Uterus (tissue), 2 donors: ENCODE results near the gene NUDT21.

Experiments
- CTCF ChIP-seq, 4 experiments: fragments of 200-600 bp in 2 of 4; fragments of 450-650 bp in 2 of 4; sonication (generic) in 2 of 4; IDR thresholded peaks; one replicate each; pipeline ENCODE4 v1.5.1; 2016 to 2019; ENCODE audit warnings: antibody characterized with exemption in 4 of 4, mild to moderate bottlenecking in 2 of 4, moderate library complexity in 1 of 4
- POLR2A ChIP-seq, 2 donors: fragments of 450-650 bp; IDR thresholded peaks; one replicate each; pipeline ENCODE4 v1.6.1; 2016; ENCODE audit warnings: antibody characterized with exemption in 2 of 2, mild to moderate bottlenecking in 1 of 2, moderate library complexity in 1 of 2

DNA sequence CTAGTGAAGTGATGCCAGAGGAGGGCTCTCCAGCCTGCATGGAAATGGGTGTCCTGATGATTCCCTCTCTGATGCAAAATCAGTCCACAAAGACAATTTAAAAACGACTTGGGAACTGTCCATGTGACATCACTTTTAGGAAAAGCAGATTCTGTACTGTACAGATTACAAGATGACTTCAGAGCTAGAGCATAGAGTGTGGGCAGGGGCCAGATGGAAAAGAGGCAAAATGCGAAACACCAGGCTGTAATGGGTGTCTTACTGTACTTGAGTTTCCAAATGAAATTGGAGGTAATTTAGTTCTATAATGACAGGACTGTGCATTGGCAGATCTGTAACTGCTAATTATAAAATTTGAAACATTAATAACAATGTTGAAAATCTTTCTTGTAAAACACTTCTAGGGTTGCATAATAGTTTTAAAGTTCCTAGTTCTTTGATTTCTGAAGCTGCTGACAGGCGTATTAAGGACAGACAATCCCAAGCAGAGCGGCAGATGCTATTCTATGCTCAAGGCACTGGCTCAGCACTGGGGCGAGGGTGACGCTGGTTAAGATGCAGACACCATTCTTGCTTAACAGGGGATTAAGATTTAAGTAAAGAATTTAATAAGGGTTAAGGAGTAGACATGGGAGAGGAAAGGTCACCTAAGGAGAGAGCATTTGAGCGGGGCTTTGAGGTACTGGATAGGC is 29.8 kb upstream of the NUDT21 start:
- TF ChIP-seq POLR2A (IDR thresholded peaks at IDR 0.05) (no peak), CTCF (IDR thresholded peaks at IDR 0.05) (no peak)
